B cell (primary cell): Measurements from ENCODE around the gene TMOD2. TPM values are rescaled to one million over a fixed set of nuclear protein-coding genes. Genes with fewer than 3 reads are reported as not detected.

ENCODE experiments used
- ATAC-seq: fragments of 200-7000 bp; cut with Tn5 transposase; one replicate; pipeline ENCODE4 v1.10.0; 2021; ENCODE audit warnings: low read depth, mild to moderate bottlenecking, moderate number of reproducible peaks, moderate library complexity
- CTCF ChIA-PET: fragments of 350-600 bp; sonication (Branson Sonifier 250); formaldehyde crosslinking; loops from one replicate; lab custom pipeline; 2021; ENCODE audit warnings: antibody characterized with exemption, inconsistent platforms; lab: Charles Lee
- POLR2A ChIA-PET: fragments of 350-600 bp; sonication (Branson Sonifier 250); formaldehyde crosslinking; loops from one replicate; lab custom pipeline; 2021; ENCODE audit warnings: antibody characterized with exemption; lab: Charles Lee
- DNase-seq: peaks from one replicate; pipeline ENCODE4 v3.0.0; 2013
- H2AFZ ChIP-seq: 2 replicates; pipeline ENCODE4 v1.6.1; 2012; ENCODE audit warnings: mild to moderate bottlenecking, low read depth, low read length; ENCODE audit not compliant: insufficient read depth, poor library complexity, severe bottlenecking
- H3K27ac ChIP-seq, 2 donors: 1 replicate in 1 of 2; 2 replicates in 1 of 2; pipeline ENCODE4 v1.5.1; 2012 to 2013; ENCODE audit warnings: low read length in 2 of 2, mild to moderate bottlenecking in 2 of 2, moderate library complexity in 1 of 2
- H3K27me3 ChIP-seq, 4 experiments: fragments of 200-600 bp in 1 of 4; sonication (generic) in 1 of 4; replicated peaks in 1 of 4; 1 replicate in 2 of 4; 2 replicates in 2 of 4; pipeline versions ENCODE4 v1.6.1 to v1.7.0; 2013 to 2016; ENCODE audit warnings: low read length in 3 of 4, mild to moderate bottlenecking in 2 of 4, mixed read lengths in 1 of 4, moderate library complexity in 1 of 4; ENCODE audit not compliant: insufficient read depth in 4 of 4, control insufficient read depth in 3 of 4; ENCODE audit errors: control extremely low read depth in 1 of 4
- H3K36me3 ChIP-seq, 2 experiments: replicated peaks in 1 of 2; 1 replicate in 1 of 2; 2 replicates in 1 of 2; pipeline versions ENCODE4 v1.6.1 to v1.7.1; 2013; ENCODE audit warnings: low read length in 1 of 2; ENCODE audit not compliant: insufficient read depth in 2 of 2, control insufficient read depth in 1 of 2; ENCODE audit errors: control extremely low read depth in 1 of 2, extremely low read depth in 1 of 2
- H3K4me1 ChIP-seq, 2 donors: fragments of 200-600 bp in 1 of 2; sonication (generic) in 1 of 2; 1 replicate in 1 of 2; 2 replicates in 1 of 2; pipeline versions ENCODE4 v1.5.1 to v1.6.1; 2013 to 2017; ENCODE audit warnings: low read length in 2 of 2; ENCODE audit not compliant: control insufficient read depth in 2 of 2, insufficient read depth in 2 of 2
- H3K4me2 ChIP-seq: replicated peaks from 2 replicates; pipeline ENCODE3; 2012; ENCODE audit warnings: mild to moderate bottlenecking, low read depth, low read length; ENCODE audit not compliant: poor library complexity, severe bottlenecking
- H3K4me3 ChIP-seq, 5 experiments: fragments of 200-600 bp in 1 of 5; sonication (generic) in 1 of 5; 1 replicate in 3 of 5; 2 replicates in 2 of 5; pipeline versions ENCODE4 v1.5.1 to v1.7.0; 2011 to 2016; ENCODE audit warnings: low read length in 4 of 5, mild to moderate bottlenecking in 4 of 5, low read depth in 2 of 5, control low read depth in 1 of 5, moderate library complexity in 1 of 5; ENCODE audit not compliant: insufficient read depth in 1 of 5; ENCODE audit errors: control extremely low read depth in 1 of 5, extremely low read depth in 1 of 5
- H3K79me2 ChIP-seq: fragments of 200-600 bp; sonication (generic); one replicate; pipeline ENCODE4 v1.6.0; 2016; ENCODE audit warnings: low read length; ENCODE audit not compliant: control insufficient read depth, insufficient read depth
- H3K9ac ChIP-seq: fragments of 200-600 bp; sonication (generic); 2 replicates; pipeline ENCODE4 v1.6.1; 2017; ENCODE audit warnings: mild to moderate bottlenecking, low read length, moderate library complexity
- H3K9me3 ChIP-seq, 3 donors: one replicate each; pipeline versions ENCODE4 v1.6.1 to v1.7.1; 2013; ENCODE audit warnings: low read length in 2 of 3; ENCODE audit not compliant: control insufficient read depth in 2 of 3, insufficient read depth in 1 of 3; ENCODE audit errors: control extremely low read depth in 1 of 3
- H4K20me1 ChIP-seq: 2 replicates; pipeline ENCODE4 v1.6.0; 2012; ENCODE audit warnings: mild to moderate bottlenecking, low read length; ENCODE audit not compliant: insufficient read depth, control insufficient read depth, poor library complexity, severe bottlenecking
- H3K27ac Mint-ChIP-seq: one replicate; pipeline ENCODE4 v1.8.0; 2021; ENCODE audit warnings: mixed read lengths
- H3K27me3 Mint-ChIP-seq: one replicate; pipeline ENCODE4 v1.8.0; 2021; ENCODE audit warnings: mixed read lengths
- H3K4me1 Mint-ChIP-seq: one replicate; pipeline ENCODE4 v1.8.0; 2021; ENCODE audit warnings: mixed read lengths
- H3K4me3 Mint-ChIP-seq: one replicate; pipeline ENCODE4 v1.8.0; 2021; ENCODE audit warnings: mixed read lengths
- H3K9me3 Mint-ChIP-seq: one replicate; pipeline ENCODE4 v1.8.0; 2022; ENCODE audit warnings: mixed read lengths; ENCODE audit not compliant: insufficient read depth
- EZH2 ChIP-seq: IDR thresholded peaks from 2 replicates; pipeline ENCODE4 v1.6.1; 2012; ENCODE audit warnings: borderline replicate concordance, low read depth, mild to moderate bottlenecking, moderate library complexity, low read length; ENCODE audit not compliant: insufficient read depth, poor library complexity, severe bottlenecking
- WGBS: methylation state at CpG from one replicate; pipeline ENCODE4 v1.1.5; 2013; ENCODE audit warnings: missing lambda C conversion rate; ENCODE audit not compliant: insufficient coverage; 5-methylcytosine and 5-hydroxymethylcytosine counted together
- intact Hi-C: fragments of 100-400 bp; cut with micrococcal nuclease; formaldehyde crosslinking; loops from one replicate; pipeline ENCODE4 v1.10.0; 2022
- polyA plus RNA-seq: library from polyadenylated mRNA; depleted of rRNA; stranded (reverse); fragments of >200 nt; gene quantifications from 2 replicates; pipeline ENCODE4 v1.2.3, GENCODE V29; 2012
- total RNA-seq, 2 donors: library from RNA; stranded (reverse); fragments of 120-200 nt in 1 of 2; gene quantifications; 1 replicate in 1 of 2; 2 replicates in 1 of 2; pipeline versions ENCODE4 v1.2.3 to v1.2.4, GENCODE V29; 2013 to 2022
- TF ChIP-seq, protein P1 (sequence below): fragments of 200-600 bp; IDR thresholded peaks from one replicate; pipeline ENCODE4 v1.8.0; 2022; ENCODE audit warnings: antibody characterized with exemption, mild to moderate bottlenecking

TMOD2 gene
- total and polyA plus RNA-seq, 2 donors (not counting 1 experiment from before 2014, with no cell fraction given) = 5.7 to 25.9 TPM

DNA sequence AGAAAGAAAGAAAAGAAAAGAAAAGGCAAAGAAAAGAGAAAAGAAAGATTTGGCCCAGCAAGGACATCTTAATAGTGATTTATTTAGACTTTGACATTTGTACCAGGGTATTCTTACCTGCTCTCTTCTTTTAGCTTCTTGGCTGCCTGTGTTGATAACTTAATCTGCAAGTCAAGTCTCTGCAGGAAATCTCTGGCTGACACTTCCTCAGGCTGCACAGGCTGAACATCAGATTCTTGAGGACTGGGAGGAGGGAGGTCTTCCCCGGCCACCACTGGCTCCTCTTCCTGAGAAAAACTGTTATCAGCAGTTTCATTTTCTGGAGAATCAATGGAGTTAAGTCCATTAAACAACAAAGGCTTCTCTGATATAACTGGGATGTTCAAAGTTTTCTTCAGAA lies 26.7 kb upstream of the TMOD2 start:
- CTCF ChIA-PET = interaction anchor here (0.7 to 2.3 kb wide), 2 partner anchors 13 to 52 kb away, joined by 3 to 12 read pairs; partner anchors contain the start of gene LYSMD2
- POLR2A ChIA-PET = interaction anchor here (0.7 kb wide), 1 partner anchor 18 kb away, joined by 3 read pairs; no protein-coding TSS in a partner anchor

More for the DNA sequence above, 26.7 kb upstream of the TMOD2 start:
- H4K20me1 ChIP-seq = peaks cover 34% of the 10 kb centered on the region
- Mint-ChIP-seq H3K4me3 (no peak overlapping the region), H3K27ac (no peak overlapping the region), H3K27me3 (no peaks in the 10 kb centered on the region), H3K9me3 (no peaks in the 10 kb centered on the region), H3K4me1 (peaks cover 65% of the 10 kb centered on the region)
- no peak for DNase-seq
- peaks cover 75% of the 10 kb centered on the region for H3K79me2 ChIP-seq
- intact Hi-C loops = no loop called here
- no peak overlapping the region for H3K27ac ChIP-seq
- no peaks in the 10 kb centered on the region for H3K27me3 ChIP-seq
- ATAC-seq = no peak
- H3K4me2 ChIP-seq = no peak overlapping the region
- H3K36me3 ChIP-seq = peaks cover 18 to 33% of the 10 kb centered on the region in 2 experiments
- no CpG with 5 or more reads among the region's 1 CpG for WGBS
- peaks cover 37 to 47% of the 10 kb centered on the region in 2 donors for H3K4me1 ChIP-seq
- no peak overlapping the region for H2AFZ ChIP-seq
- no peak overlapping the region for H3K9ac ChIP-seq
- TF ChIP-seq, protein P1, sequence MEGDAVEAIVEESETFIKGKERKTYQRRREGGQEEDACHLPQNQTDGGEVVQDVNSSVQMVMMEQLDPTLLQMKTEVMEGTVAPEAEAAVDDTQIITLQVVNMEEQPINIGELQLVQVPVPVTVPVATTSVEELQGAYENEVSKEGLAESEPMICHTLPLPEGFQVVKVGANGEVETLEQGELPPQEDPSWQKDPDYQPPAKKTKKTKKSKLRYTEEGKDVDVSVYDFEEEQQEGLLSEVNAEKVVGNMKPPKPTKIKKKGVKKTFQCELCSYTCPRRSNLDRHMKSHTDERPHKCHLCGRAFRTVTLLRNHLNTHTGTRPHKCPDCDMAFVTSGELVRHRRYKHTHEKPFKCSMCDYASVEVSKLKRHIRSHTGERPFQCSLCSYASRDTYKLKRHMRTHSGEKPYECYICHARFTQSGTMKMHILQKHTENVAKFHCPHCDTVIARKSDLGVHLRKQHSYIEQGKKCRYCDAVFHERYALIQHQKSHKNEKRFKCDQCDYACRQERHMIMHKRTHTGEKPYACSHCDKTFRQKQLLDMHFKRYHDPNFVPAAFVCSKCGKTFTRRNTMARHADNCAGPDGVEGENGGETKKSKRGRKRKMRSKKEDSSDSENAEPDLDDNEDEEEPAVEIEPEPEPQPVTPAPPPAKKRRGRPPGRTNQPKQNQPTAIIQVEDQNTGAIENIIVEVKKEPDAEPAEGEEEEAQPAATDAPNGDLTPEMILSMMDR = peak; percentile 9
- no peak for TF ChIP-seq EZH2
- no peak overlapping the region for H3K4me3 ChIP-seq
- H3K9me3 ChIP-seq = no peaks in the 10 kb centered on the region
